GM18867 (cell line): ENCODE data around the gene SSTR3.

Source experiments
- ATAC-seq: cut with Tn5 transposase; IDR thresholded peaks from one replicate; pipeline ENCODE4 v1.9.1; 2021; ENCODE audit warnings: mild to moderate bottlenecking, moderate library complexity; ENCODE audit not compliant: unreplicated experiment

The SSTR3 gene

DNA sequence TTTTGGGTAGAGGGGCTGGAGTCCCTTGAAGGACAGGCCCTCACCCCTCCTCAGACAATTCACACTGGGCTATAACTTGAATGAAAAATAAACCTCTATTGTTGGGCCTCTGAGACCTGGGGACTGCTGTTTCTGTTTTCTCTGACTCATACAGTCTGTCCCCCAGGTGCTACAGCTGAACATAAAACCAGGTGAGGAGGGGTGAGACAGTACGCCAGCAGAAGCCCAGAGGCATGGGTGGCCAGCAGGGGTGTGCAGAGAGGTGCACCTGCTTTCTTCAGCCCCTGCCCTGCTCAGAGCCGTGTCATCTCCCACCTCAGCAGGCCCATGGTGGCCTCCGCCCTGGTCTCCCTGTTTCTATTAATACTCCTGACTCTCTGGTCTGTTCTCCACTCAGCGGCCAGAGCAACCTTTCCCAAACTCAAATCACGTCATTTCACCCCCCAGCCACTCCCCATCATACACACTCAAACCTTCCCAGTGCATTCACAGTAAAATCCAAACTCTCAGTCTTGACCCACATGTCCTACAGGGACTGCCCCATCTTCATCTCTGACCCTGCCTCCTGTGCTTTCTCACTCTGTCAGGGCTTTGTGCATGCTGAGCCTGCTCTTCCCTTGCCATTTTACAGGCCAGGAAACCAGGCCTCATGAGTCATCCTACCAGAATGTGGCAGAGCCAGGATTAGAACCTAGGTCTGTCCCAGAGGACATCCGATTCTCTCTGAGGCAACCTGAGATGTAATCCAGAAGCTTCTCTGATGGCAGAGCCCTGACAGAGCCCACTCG, 57.2 kb downstream of the SSTR3 start:
- no peak for ATAC-seq
